ENCODE measurements around the gene GRB7.

The GRB7 gene

DNA sequence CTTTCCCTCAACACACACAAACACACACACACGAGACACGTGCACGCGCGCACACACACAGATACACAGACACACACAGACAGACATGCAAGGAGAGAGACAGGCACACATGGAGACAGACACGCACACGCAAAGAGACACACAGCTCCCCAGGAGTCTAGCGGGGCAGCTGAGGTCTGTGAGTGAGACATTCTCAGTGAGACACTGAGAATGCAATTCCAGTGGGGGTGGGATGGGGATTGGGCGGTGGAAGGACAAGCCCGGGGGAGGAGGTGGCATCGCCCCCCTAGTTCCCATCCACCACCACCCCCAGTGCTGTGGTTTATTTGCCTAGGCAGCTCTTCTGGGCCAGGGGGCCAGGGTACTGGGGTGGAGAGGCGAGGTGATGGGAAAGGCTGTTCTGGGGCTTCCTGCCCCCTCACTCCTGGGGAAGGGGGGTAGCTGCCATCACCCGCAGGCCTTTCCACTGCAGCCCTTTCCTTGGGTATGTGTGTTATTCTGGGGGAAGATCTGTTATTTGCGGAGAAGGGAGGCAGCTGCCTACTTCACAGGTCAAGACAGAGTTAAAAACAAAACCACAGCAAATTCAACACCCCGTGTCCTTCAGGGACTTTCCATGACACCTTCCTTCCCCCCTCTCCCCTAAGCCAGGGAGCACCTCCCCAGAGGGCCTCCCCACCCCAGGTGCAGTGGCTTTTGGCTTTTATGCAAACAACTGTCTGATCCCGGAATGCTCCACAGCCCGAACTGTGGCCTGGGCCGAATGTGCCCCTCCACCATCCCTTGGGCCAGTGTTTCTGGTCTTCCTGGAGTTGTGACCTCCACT lies 18.0 kb downstream of the GRB7 start:
- DNase-seq (ENCODE audit: extremely low read depth, low read depth), result no peak

DNA sequence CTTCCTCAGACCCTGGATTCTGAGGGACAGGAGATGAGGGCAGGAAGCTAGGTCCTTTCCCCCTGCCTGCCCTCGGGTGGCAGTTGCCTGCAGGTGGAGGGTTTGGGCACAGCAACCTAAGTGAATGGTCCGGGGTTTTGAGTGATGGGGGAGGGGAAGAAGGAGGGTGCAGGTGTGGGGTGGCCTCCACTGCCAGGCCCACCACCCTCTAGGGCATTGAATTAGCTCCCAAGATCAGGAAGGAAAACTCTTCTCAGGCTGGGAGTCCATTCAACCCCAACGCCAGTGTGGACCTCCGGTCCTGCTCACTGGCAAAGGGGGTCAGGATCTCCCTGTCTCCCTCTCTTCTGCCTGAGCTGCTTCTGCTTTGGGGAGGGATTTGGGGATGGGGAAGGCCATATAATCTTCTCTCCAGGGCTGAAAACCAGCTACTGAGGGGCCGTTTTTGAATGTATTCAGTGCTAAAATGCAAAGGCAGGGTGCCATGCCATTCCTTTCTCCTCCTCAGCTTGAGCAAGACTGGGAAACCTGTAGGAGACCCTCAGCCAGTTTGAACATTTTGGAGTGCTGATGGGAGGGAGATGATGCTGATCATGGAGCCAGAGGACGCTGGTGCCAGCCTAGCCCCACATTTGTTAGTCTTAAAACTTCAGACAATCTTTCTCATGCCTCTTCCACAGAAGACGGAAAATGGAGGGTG lies 18.8 kb downstream of the GRB7 start:
- DNase-seq (ENCODE audit: extremely low read depth, low read depth), result no peak
- TF ChIP-seq, protein P1, sequence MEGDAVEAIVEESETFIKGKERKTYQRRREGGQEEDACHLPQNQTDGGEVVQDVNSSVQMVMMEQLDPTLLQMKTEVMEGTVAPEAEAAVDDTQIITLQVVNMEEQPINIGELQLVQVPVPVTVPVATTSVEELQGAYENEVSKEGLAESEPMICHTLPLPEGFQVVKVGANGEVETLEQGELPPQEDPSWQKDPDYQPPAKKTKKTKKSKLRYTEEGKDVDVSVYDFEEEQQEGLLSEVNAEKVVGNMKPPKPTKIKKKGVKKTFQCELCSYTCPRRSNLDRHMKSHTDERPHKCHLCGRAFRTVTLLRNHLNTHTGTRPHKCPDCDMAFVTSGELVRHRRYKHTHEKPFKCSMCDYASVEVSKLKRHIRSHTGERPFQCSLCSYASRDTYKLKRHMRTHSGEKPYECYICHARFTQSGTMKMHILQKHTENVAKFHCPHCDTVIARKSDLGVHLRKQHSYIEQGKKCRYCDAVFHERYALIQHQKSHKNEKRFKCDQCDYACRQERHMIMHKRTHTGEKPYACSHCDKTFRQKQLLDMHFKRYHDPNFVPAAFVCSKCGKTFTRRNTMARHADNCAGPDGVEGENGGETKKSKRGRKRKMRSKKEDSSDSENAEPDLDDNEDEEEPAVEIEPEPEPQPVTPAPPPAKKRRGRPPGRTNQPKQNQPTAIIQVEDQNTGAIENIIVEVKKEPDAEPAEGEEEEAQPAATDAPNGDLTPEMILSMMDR (IDR thresholded peaks at IDR 0.05; ENCODE audit: low read depth, low read length), result no peak

More for the DNA sequence above, 18.0 kb downstream of the GRB7 start:
- TF ChIP-seq, protein P1 (IDR thresholded peaks at IDR 0.05; ENCODE audit: low read depth, low read length), result no peak

DNA sequence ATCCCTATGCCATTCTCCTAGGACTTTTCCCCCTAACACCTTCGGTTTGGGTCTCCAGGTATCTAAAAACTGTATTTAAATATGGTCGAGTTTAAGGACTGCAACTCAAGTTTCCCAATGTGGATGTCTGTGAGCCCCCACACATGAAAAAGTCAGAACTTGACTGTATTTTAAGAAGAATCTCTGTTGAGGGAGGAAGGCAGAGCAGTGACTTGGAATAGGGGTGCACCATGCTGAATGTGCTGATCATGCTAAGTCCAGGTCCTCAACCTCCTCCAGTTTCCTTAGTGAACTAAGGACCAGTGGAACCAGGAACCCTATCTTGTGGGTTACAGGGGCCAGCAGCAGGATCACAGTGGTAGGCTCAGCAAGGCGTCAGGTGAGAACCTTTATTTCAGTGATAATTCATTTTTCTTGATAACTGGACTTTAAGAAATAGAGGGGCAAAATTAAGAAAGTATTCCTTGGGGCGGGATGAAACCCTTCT lies 19.5 kb downstream of the GRB7 start:
- DNase-seq (ENCODE audit: extremely low read depth, low read depth), result no peak
- TF ChIP-seq, protein P1 (IDR thresholded peaks at IDR 0.05; ENCODE audit: low read depth, low read length), result no peak

DNA sequence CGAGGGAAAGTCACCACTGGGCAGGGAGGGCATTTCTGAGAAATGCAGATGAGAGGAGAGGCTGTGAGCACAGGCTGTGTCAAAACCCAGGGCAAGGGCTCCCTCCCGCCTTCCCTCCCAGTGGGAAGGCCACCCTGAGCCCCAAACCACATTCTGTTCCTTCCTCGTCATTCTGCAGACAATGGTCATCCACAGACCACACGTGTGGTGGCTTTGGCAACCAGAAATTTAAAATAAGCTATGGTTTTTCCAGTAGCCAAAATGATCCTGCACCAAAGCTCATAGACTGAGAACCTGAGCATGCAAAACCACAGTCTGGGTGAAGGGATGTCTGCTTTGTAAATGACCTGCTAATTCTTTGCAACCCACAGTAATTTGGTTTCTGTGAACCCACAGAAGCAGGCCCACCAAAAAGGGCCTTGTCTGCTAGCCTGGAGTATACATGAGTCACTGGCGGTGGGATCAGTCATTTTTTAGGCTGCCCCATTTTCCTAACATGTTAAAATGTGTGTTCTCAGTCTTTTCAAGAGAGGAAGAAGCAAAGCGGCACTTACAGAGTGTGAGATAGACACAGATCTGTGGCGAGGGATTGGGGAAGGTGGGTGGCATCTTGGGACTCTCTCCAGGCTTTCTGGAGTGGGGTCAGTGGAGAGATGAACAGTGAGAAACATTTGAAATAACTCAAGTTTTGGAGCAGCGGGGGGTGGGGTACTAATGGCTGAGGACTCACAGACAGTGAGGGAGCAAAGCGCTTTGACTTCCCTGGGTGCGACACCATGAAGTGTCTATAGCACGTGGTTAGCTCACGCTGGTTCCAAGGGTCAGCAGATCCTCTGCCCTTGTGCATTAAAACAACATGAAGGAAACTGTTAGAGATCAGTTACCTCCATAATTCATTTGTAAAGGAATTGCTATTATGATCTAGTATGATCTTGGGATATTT lies 20.5 kb downstream of the GRB7 start:
- TF ChIP-seq, protein P1 (IDR thresholded peaks at IDR 0.05; ENCODE audit: low read depth, low read length), result no peak
- no peak for DNase-seq (ENCODE audit: extremely low read depth, low read depth)

DNA sequence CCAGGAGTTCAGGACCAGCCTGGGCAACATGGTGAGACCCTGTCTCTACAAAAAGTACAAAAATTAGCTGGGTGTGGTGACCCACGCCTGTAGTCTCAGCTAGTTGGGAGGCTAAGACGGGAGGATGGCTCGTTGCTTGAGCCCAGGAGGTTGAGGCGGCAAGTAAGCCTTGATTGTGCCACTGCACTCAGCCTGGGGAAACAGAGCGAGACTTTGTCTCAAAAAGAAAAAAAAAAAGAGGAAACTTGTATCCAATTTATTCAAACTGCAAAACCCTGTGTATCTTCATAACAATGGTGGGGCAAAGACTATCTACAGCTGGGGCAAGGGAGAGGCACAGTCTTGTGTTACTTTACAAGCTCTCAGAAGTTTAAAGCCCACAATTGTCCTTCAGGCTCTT lies 21.5 kb downstream of the GRB7 start:
- TF ChIP-seq, protein P1 (IDR thresholded peaks at IDR 0.05; ENCODE audit: low read depth, low read length), result no peak
- DNase-seq (ENCODE audit: extremely low read depth, low read depth), result no peak

DNA sequence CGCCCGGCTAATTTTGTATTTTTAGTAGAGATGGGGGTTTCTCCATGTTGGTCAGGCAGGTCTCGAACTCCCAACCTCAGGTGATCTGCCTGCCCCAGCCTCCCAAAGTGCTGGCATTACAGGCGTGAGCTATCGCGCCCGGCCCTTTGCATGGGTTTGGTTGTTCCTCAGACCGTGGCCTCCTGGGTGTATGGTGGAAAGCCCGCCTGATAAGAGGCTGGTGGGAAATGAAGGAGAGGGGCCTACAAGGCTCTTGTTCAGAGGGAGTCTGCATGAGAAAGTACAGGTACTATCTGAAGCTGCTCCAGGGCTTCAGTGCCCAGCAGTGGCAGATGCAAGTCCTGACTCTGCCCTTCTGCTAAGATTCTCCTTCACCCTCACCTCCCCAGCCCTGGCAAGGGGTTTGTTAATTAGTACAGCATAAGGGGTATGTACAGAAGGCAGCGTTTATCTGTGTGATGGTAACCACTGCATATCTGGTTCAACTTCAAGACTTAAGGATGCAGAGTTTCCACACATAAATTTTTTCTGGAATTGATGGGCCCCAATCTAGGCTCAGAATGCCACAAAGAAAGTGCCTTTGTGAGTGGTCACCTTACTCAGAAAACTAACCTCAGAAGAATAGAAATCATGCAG lies 24.2 kb downstream of the GRB7 start:
- no peak for DNase-seq (ENCODE audit: extremely low read depth, low read depth)
- TF ChIP-seq, protein P1 (IDR thresholded peaks at IDR 0.05; ENCODE audit: low read depth, low read length), result no peak

Measured in AG09319 (cell line).